ENCODE data around the gene PRR33.

DNA sequence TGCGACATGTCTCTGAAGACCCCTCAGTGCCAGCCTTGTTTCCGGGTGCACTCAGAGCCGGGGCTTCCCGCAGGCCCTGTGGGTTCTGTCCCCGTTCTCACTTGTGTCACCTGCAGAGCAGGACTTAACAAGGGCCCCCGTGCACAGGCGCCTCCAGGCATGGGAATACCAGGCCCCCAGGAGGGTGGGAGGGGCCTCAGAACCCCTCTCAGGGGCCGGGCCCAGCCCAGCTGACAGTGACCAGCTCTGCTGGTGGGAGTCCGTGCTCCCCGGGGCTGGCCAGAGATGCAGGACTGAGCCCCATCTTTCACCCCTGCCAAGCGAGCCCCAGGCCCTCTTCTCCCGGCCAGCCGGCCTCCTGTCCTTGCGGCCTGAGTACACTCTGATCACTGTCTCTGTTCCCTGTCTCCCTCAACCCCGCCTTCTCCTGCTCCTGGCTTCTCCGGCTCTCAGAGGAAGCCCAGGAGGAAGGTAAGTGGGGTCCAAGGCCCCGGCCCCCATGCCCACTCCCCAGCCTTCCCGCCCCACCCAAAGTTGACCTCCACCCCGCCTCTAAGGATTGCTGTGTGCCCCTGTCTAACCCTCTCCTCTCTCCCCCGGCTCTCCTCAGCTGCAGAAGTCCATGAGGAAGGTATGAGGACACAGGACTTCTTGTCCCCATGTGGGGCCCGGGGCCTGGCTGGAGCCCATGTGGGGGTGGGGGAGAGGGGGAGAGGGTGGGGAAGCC lies 33.1 kb upstream of the PRR33 start:
- TF ChIP-seq, protein P1, sequence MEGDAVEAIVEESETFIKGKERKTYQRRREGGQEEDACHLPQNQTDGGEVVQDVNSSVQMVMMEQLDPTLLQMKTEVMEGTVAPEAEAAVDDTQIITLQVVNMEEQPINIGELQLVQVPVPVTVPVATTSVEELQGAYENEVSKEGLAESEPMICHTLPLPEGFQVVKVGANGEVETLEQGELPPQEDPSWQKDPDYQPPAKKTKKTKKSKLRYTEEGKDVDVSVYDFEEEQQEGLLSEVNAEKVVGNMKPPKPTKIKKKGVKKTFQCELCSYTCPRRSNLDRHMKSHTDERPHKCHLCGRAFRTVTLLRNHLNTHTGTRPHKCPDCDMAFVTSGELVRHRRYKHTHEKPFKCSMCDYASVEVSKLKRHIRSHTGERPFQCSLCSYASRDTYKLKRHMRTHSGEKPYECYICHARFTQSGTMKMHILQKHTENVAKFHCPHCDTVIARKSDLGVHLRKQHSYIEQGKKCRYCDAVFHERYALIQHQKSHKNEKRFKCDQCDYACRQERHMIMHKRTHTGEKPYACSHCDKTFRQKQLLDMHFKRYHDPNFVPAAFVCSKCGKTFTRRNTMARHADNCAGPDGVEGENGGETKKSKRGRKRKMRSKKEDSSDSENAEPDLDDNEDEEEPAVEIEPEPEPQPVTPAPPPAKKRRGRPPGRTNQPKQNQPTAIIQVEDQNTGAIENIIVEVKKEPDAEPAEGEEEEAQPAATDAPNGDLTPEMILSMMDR (IDR thresholded peaks at IDR 0.05) = no peak
- TF ChIP-seq EP300 (IDR thresholded peaks at IDR 0.05) (no peak), POLR2A (IDR thresholded peaks at IDR 0.05) (no peak)
